B cell (primary cell): ENCODE results near the gene NCOA4.
"Not testable (repeated sequence)": the region's sequence is repeated elsewhere in the genome, so short reads cannot be mapped to it uniquely, and the experiment has no call there.

Experiments
- CTCF ChIP-seq: fragments of 200-600 bp; IDR thresholded peaks from one replicate; pipeline ENCODE4 v1.8.0; 2022; ENCODE audit warnings: antibody characterized with exemption, mild to moderate bottlenecking
- EZH2 ChIP-seq: IDR thresholded peaks from 2 replicates; pipeline ENCODE4 v1.6.1; 2012; ENCODE audit warnings: borderline replicate concordance, low read depth, mild to moderate bottlenecking, moderate library complexity, low read length; ENCODE audit not compliant: insufficient read depth, poor library complexity, severe bottlenecking

DNA sequence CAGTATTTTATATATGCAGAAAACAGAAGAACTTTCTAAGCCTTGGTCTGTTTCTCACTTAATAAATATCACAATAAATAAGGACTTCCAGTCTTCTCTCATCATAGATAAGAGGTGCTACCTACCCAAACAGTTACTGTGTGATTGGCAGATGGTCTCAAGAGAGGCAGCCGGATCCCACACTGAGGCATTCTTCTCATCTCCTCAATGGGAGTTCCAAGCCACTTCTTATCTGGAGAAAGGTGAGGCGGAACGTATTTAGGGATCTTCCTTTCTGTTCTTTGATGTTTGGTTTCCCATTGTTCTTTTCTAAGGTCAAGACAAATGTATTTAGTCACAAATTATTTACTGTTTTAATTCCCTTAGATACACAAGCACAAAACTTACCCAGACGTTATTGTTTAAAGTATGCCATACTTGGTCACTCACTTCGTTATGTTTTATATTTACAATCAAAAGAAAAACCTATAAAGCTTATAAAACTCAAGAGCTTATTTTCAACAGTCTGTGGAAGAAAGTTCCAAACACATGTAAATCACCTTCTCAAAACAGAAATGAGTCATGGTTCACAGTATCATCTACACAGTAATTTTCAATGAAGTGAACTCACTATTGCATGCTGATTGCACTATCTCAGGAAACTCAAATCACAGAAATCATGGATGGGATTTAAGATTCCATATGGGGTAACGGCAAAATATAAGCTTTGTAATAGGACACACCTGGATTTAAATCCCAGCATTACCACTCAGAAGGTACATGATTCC, 67.6 kb downstream of the NCOA4 start:
- TF ChIP-seq CTCF, EZH2: not testable (repeated sequence)
